OCI-LY3 (cell line): ENCODE results near the gene RAB12.

Experiments
- H2AFZ ChIP-seq: fragments of 200-600, 300-600 bp; shearing (Covaris generic); 2 replicates; pipeline ENCODE4 v1.6.0; 2014; ENCODE audit warnings: antibody characterized with exemption, low read depth, low read length
- H3K27ac ChIP-seq: fragments of 200-600, 300-600 bp; sonication (generic); 2 replicates; pipeline ENCODE4 v1.5.1; 2014; ENCODE audit warnings: mild to moderate bottlenecking, low read length, moderate library complexity, mixed read lengths
- H3K27me3 ChIP-seq: fragments of 200-600, 300-600 bp; sonication (generic); 2 replicates; pipeline ENCODE4 v1.6.1; 2014; ENCODE audit warnings: low read depth, low read length, mixed read lengths
- H3K36me3 ChIP-seq: fragments of 200-600, 300-600 bp; sonication (generic); replicated peaks from 2 replicates; pipeline ENCODE3; 2014; ENCODE audit warnings: low read depth, low read length, mixed read lengths
- H3K4me1 ChIP-seq: fragments of 300-600, 200-600 bp; sonication (generic); 2 replicates; pipeline ENCODE4 v1.6.1; 2014; ENCODE audit warnings: low read length, mixed read lengths
- H3K4me2 ChIP-seq: fragments of 200-600, 300-600 bp; sonication (generic); 2 replicates; pipeline ENCODE4 v1.6.1; 2014; ENCODE audit warnings: low read length, mixed read lengths
- H3K4me3 ChIP-seq: fragments of 300-600, 200-600 bp; sonication (generic); 2 replicates; pipeline ENCODE4 v1.5.1; 2014; ENCODE audit warnings: antibody characterized with exemption, mild to moderate bottlenecking, low read length, moderate library complexity
- H3K79me2 ChIP-seq: fragments of 300-600, 200-600 bp; shearing (Covaris generic); 2 replicates; pipeline ENCODE4 v1.6.1; 2014; ENCODE audit warnings: mild to moderate bottlenecking, low read length, mixed read lengths
- H3K9ac ChIP-seq: fragments of 300-600, 200-600 bp; shearing (Covaris generic); 2 replicates; pipeline ENCODE4 v1.6.0; 2014; ENCODE audit warnings: mild to moderate bottlenecking, low read length, moderate library complexity
- H3K9me3 ChIP-seq: fragments of 200-600, 300-600 bp; shearing (Covaris generic); 2 replicates; pipeline ENCODE4 v1.6.1; 2014; ENCODE audit warnings: low read length, mixed read lengths; ENCODE audit not compliant: insufficient read depth
- H4K20me1 ChIP-seq: fragments of 200-600, 300-600 bp; sonication (generic); 2 replicates; pipeline ENCODE4 v1.6.1; 2016; ENCODE audit warnings: low read length, mixed read lengths; ENCODE audit not compliant: insufficient read depth
- EZH2phosphoT487 ChIP-seq: fragments of 200-600 bp; shearing (Covaris generic); IDR thresholded peaks from 2 replicates; pipeline ENCODE4 v1.6.1; 2018; ENCODE audit warnings: antibody characterized with exemption, mixed run types, low read depth
- TF ChIP-seq, protein P1 (sequence below): fragments of 200-600, 300-600 bp; sonication (generic); IDR thresholded peaks from 2 replicates; pipeline ENCODE4 v1.5.1; 2014; ENCODE audit warnings: antibody characterized with exemption, low read length, low read depth

The RAB12 gene

DNA sequence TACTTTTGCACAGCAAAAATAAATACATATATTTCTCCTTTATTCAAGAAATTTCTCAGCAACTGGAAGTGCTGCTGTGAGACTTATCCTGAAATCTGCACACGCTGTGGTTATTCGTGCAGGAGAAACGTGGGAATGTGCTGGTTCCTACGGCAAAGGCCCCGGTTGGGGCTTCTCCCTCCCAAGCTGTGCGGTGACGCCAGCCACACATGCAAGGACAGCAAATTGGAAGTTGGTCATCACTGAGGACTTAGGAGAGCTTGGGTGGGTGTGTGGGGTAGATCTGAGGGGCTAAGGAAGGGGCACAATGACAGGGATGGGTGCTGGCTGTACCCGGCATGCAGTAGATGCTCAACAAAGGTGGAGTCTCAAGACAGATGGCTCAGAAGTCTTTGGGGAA lies 79.6 kb downstream of the RAB12 start:
- TF ChIP-seq, protein P1, sequence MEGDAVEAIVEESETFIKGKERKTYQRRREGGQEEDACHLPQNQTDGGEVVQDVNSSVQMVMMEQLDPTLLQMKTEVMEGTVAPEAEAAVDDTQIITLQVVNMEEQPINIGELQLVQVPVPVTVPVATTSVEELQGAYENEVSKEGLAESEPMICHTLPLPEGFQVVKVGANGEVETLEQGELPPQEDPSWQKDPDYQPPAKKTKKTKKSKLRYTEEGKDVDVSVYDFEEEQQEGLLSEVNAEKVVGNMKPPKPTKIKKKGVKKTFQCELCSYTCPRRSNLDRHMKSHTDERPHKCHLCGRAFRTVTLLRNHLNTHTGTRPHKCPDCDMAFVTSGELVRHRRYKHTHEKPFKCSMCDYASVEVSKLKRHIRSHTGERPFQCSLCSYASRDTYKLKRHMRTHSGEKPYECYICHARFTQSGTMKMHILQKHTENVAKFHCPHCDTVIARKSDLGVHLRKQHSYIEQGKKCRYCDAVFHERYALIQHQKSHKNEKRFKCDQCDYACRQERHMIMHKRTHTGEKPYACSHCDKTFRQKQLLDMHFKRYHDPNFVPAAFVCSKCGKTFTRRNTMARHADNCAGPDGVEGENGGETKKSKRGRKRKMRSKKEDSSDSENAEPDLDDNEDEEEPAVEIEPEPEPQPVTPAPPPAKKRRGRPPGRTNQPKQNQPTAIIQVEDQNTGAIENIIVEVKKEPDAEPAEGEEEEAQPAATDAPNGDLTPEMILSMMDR = no peak
- TF ChIP-seq EZH2phosphoT487 = no peak
- H3K4me1 ChIP-seq = no peaks in the 10 kb centered on the region
- H4K20me1 ChIP-seq = no peaks in the 10 kb centered on the region
- H3K36me3 ChIP-seq = no peaks in the 10 kb centered on the region
- H3K79me2 ChIP-seq = no peaks in the 10 kb centered on the region
- no peak overlapping the region for H3K9ac ChIP-seq
- no peak overlapping the region for H3K4me3 ChIP-seq
- no peaks in the 10 kb centered on the region for H3K27me3 ChIP-seq
- no peak overlapping the region for H3K27ac ChIP-seq
- no peak overlapping the region for H3K4me2 ChIP-seq
- H3K9me3 ChIP-seq = no peaks in the 10 kb centered on the region
- H2AFZ ChIP-seq = peak overlapping the region; percentile 39; the same call in 1 of the 2 replicates
